ENCODE data around the gene UBASH3B.

Gene UBASH3B

GRCh38 chr11:122647736-122648275 is 7.7 kb upstream of the UBASH3B start:
- TF ChIP-seq TAF1 (IDR thresholded peaks at IDR 0.05; ENCODE audit: borderline replicate concordance, insufficient read depth, low read length) (no peak), FOXP2 (optimal IDR thresholded peaks at IDR 0.05; ENCODE audit: borderline replicate concordance, extremely low read depth, extremely low read length, insufficient read depth) (no peak), SIN3A (IDR thresholded peaks at IDR 0.05; ENCODE audit: borderline replicate concordance, insufficient read depth, low read length) (no peak), POLR2AphosphoS5 (IDR thresholded peaks at IDR 0.05; ENCODE audit: low read depth, low read length) (no peak)

DNA sequence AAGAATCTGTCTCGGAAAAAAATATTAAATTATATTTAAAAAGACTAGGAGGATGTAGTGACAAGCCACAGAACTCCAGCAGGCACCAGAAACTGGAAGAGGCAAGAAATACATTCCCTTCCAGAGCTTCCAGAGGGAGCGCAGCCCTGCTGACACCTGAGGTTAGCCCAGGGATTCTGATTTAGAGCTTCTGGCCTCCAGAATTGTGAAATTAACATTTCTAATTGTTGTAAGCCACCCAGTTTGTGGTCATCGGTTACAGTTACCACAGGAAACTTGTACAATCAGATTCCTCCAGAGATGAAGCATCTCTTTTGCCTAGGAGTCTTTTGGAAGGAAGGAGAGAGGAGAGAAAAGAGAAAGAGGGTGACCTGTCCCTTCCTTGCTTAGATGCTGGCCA is 6.4 kb upstream of the UBASH3B start:
- no peak for TF ChIP-seq SIN3A (IDR thresholded peaks at IDR 0.05; ENCODE audit: borderline replicate concordance, insufficient read depth, low read length)
- TF ChIP-seq POLR2AphosphoS5 (IDR thresholded peaks at IDR 0.05; ENCODE audit: low read depth, low read length), result no peak
- no peak for TF ChIP-seq FOXP2 (optimal IDR thresholded peaks at IDR 0.05; ENCODE audit: borderline replicate concordance, extremely low read depth, extremely low read length, insufficient read depth)
- TF ChIP-seq REST (IDR thresholded peaks at IDR 0.05; ENCODE audit: insufficient read depth in 1 of 2, low read depth in 2 of 2, low read length in 2 of 2), result no peak
- TF ChIP-seq TAF1 (IDR thresholded peaks at IDR 0.05; ENCODE audit: borderline replicate concordance, insufficient read depth, low read length), result no peak

DNA sequence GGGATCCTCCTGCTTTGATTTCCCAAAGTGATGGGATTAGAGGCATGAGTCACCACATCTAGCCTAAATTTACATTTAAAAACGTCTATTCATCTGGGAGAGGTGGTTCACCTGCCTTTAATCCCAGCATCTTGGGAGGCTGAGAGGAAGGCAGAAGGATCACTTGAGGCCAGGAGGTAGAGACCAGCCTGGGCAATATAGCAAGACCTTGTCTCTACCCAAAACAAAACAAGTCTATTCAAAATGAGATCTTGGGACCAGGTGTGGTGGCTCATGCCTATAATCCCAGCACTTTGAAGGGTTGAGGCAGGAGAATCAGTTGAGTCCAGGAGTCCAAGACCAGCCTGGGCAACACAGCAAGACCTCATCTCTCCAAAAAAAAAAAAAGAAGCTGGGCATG is 4.9 kb upstream of the UBASH3B start:
- TF ChIP-seq FOXP2 (optimal IDR thresholded peaks at IDR 0.05; ENCODE audit: borderline replicate concordance, extremely low read depth, extremely low read length, insufficient read depth), result no peak
- no peak for TF ChIP-seq TAF1 (IDR thresholded peaks at IDR 0.05; ENCODE audit: borderline replicate concordance, insufficient read depth, low read length)
- no peak for TF ChIP-seq POLR2AphosphoS5 (IDR thresholded peaks at IDR 0.05; ENCODE audit: low read depth, low read length)
- TF ChIP-seq REST (IDR thresholded peaks at IDR 0.05; ENCODE audit: insufficient read depth in 1 of 2, low read depth in 2 of 2, low read length in 2 of 2), result no peak
- no peak for TF ChIP-seq SIN3A (IDR thresholded peaks at IDR 0.05; ENCODE audit: borderline replicate concordance, insufficient read depth, low read length)

DNA sequence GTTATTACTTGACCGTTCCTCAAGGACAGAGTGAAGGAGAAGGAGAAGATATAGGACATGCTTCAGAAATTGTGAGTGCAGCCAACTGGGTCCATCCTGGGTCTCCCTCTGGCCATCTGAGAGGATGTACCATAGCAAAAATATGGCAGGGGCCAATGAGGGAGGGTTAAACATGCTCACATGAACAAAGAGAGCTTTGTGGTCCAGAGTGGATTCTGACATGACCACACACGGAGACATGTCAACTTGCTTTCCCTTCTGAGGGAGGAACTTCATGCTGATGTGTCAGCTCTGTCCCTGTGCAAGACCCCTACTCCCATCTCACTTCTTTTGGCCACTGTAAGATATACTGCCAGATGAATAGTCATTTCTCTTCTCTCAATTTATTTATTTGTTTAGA is 3.0 kb upstream of the UBASH3B start:
- TF ChIP-seq POLR2AphosphoS5 (IDR thresholded peaks at IDR 0.05; ENCODE audit: low read depth, low read length), result no peak
- no peak for TF ChIP-seq SIN3A (IDR thresholded peaks at IDR 0.05; ENCODE audit: borderline replicate concordance, insufficient read depth, low read length)
- TF ChIP-seq TAF1 (IDR thresholded peaks at IDR 0.05; ENCODE audit: borderline replicate concordance, insufficient read depth, low read length), result no peak
- TF ChIP-seq FOXP2 (optimal IDR thresholded peaks at IDR 0.05; ENCODE audit: borderline replicate concordance, extremely low read depth, extremely low read length, insufficient read depth), result no peak
- no peak for TF ChIP-seq REST (IDR thresholded peaks at IDR 0.05; ENCODE audit: insufficient read depth in 1 of 2, low read depth in 2 of 2, low read length in 2 of 2)

GRCh38 chr11:122653916-122654585 is 1.5 kb upstream of the UBASH3B start:
- TF ChIP-seq SIN3A (IDR thresholded peaks at IDR 0.05; ENCODE audit: borderline replicate concordance, insufficient read depth, low read length) (peak; percentile 89; the same call in 1 of the 2 replicates), TAF1 (IDR thresholded peaks at IDR 0.05; ENCODE audit: borderline replicate concordance, insufficient read depth, low read length) (no peak), POLR2AphosphoS5 (IDR thresholded peaks at IDR 0.05; ENCODE audit: low read depth, low read length) (no peak), FOXP2 (optimal IDR thresholded peaks at IDR 0.05; ENCODE audit: borderline replicate concordance, extremely low read depth, extremely low read length, insufficient read depth) (no peak), REST (IDR thresholded peaks at IDR 0.05; ENCODE audit: insufficient read depth in 1 of 2, low read depth in 2 of 2, low read length in 2 of 2) (0 out of 4 replicates have a peak, but pooled peaks of 1 of the 2 experiments have one; percentile 42)

All from PFSK-1 (cell line).